HepG2 (cell line): ENCODE results near the gene STK40. TPM values are rescaled to one million over a fixed set of nuclear protein-coding genes. Genes with fewer than 3 reads are reported as not detected.

Source experiments
- CC2D1A ChIP-seq: sonication (generic); formaldehyde crosslinking; IDR thresholded peaks from 2 replicates; pipeline ENCODE4 v1.8.1; 2023; ENCODE audit warnings: mild to moderate bottlenecking, missing genetic modification reagents
- HNRNPH1 ChIP-seq: fragments of 200-400 bp; formaldehyde crosslinking; optimal IDR thresholded peaks from 2 replicates; pipeline ENCODE3; 2017; ENCODE audit warnings: mild to moderate bottlenecking, low read depth, low read length
- HOXA7 ChIP-seq: sonication (generic); formaldehyde crosslinking; IDR thresholded peaks from 2 replicates; pipeline ENCODE4 v1.8.1; 2022; ENCODE audit warnings: mild to moderate bottlenecking, missing genetic modification reagents, moderate library complexity
- SP4 ChIP-seq: sonication (generic); formaldehyde crosslinking; IDR thresholded peaks from 2 replicates; pipeline ENCODE4 v1.8.1; 2023; ENCODE audit warnings: mild to moderate bottlenecking, missing genetic modification reagents
- TEAD2 ChIP-seq: sonication (generic); formaldehyde crosslinking; IDR thresholded peaks from 2 replicates; pipeline ENCODE4 v1.9.0; 2021; ENCODE audit warnings: missing genetic modification reagents
- ZNF224 ChIP-seq: sonication (generic); formaldehyde crosslinking; IDR thresholded peaks from 2 replicates; pipeline ENCODE4 v1.5.0; 2020; ENCODE audit warnings: mild to moderate bottlenecking, missing genetic modification reagents
- ZNF564 ChIP-seq: sonication (generic); formaldehyde crosslinking; IDR thresholded peaks from 2 replicates; pipeline ENCODE4 v1.8.1; 2023; ENCODE audit warnings: mild to moderate bottlenecking, missing genetic modification reagents
- polyA plus RNA-seq, 8 experiments: library from polyadenylated mRNA; depleted of rRNA in 3 of 8; stranded (reverse) in 7 of 8; unstranded in 1 of 8; fragments of >200 nt; fragmentation: Illumina TruSeq in 4 of 8; extraction: Trizol in 4 of 8; gene quantifications; 2 replicates each; pipeline versions ENCODE4 v1.2.1 to v1.2.3, GENCODE V29; 2011 to 2016; ENCODE audit warnings: low read depth in 4 of 8, missing spikeins in 1 of 8, mixed read lengths in 1 of 8; ENCODE audit not compliant: insufficient read depth in 1 of 8
- total RNA-seq, 5 experiments: library from RNA; depleted of rRNA; stranded (reverse); fragments of >200 nt; fragmentation: Illumina TruSeq; extraction: Trizol; gene quantifications; 2 replicates each; pipeline ENCODE4 v1.2.3, GENCODE V29; 2016; ENCODE audit warnings: low read depth in 1 of 5
- TF ChIP-seq, protein P1 (sequence below), 2 experiments: sonication (generic) in 1 of 2; formaldehyde crosslinking in 1 of 2; IDR thresholded peaks; 2 replicates each; pipeline versions ENCODE4 v1.6.1 to v1.9.0; 2014 to 2022; ENCODE audit warnings: antibody characterized with exemption in 1 of 2, borderline replicate concordance in 1 of 2, inconsistent platforms in 1 of 2, low read depth in 1 of 2, missing genetic modification reagents in 1 of 2

Gene STK40
- total and polyA plus RNA-seq, 2 of the 13 experiments (the other 11 are each of a cell fraction or from before 2014, with no cell fraction given) = 33.8 to 35.1 TPM

GRCh38 chr1:36401602-36402503, 16.1 kb upstream of the STK40 start (continued):
- TF ChIP-seq, protein P1, sequence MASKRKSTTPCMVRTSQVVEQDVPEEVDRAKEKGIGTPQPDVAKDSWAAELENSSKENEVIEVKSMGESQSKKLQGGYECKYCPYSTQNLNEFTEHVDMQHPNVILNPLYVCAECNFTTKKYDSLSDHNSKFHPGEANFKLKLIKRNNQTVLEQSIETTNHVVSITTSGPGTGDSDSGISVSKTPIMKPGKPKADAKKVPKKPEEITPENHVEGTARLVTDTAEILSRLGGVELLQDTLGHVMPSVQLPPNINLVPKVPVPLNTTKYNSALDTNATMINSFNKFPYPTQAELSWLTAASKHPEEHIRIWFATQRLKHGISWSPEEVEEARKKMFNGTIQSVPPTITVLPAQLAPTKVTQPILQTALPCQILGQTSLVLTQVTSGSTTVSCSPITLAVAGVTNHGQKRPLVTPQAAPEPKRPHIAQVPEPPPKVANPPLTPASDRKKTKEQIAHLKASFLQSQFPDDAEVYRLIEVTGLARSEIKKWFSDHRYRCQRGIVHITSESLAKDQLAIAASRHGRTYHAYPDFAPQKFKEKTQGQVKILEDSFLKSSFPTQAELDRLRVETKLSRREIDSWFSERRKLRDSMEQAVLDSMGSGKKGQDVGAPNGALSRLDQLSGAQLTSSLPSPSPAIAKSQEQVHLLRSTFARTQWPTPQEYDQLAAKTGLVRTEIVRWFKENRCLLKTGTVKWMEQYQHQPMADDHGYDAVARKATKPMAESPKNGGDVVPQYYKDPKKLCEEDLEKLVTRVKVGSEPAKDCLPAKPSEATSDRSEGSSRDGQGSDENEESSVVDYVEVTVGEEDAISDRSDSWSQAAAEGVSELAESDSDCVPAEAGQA (IDR thresholded peaks at IDR 0.05; ENCODE audit: low read depth) = no peak
- TF ChIP-seq, protein P1 (CRISPR knock-in tag; IDR thresholded peaks at IDR 0.05; ENCODE audit: borderline replicate concordance) = no peak
- TF ChIP-seq TEAD2 (CRISPR knock-in tag) = no peak
- no peak for TF ChIP-seq CC2D1A
- no peak for TF ChIP-seq HNRNPH1
- no peak for TF ChIP-seq ZNF564 (CRISPR knock-in tag)
- TF ChIP-seq HOXA7 (CRISPR knock-in tag) = no peak
- TF ChIP-seq SP4 (CRISPR knock-in tag) = no peak
- TF ChIP-seq ZNF224 (CRISPR knock-in tag) = peak; percentile 78; the same call in 1 of the 2 replicates
- TF ChIP-seq, all 625 proteins: peak for 22
